Panc1 (cell line): ENCODE data around the gene TSC22D3. TPM values are rescaled to one million over a fixed set of nuclear protein-coding genes. Genes with fewer than 3 reads are reported as not detected.
A peak's percentile ranks its signal among the peaks of the same experiment; 100 is the strongest.

Experiments
- ATAC-seq: fragments of 200-7000 bp; cut with Tn5 transposase; 2 replicates; pipeline ENCODE4 v1.9.1; 2020; ENCODE audit warnings: mild to moderate bottlenecking, moderate library complexity
- BruUV-seq: library from RNA; stranded (reverse); fragments of 400-500 nt; replicated peaks from 2 replicates; lab custom pipeline; 2021; lab: Mats Ljungman, UMichigan
- CTCF ChIA-PET: fragments of 300-600 bp; sonication (Branson Sonifier 250); formaldehyde crosslinking; loops from one replicate; lab custom pipeline; 2022; ENCODE audit warnings: antibody characterized with exemption; lab: Charles Lee
- POLR2A ChIA-PET: fragments of 300-600 bp; sonication (Branson Sonifier 250); formaldehyde crosslinking; loops from one replicate; lab custom pipeline; 2022; ENCODE audit warnings: antibody characterized with exemption; lab: Charles Lee
- DNase-seq: peaks from one replicate; pipeline ENCODE4 v3.0.0-alpha.2; 2010; ENCODE audit warnings: low read depth, low spot score
- H3K27ac ChIP-seq: 2 replicates; pipeline ENCODE4 v1.5.1; 2011; ENCODE audit warnings: mild to moderate bottlenecking, low read length, inconsistent platforms
- H3K27me3 ChIP-seq: fragments of 200-500 bp; sonication (Bioruptor generic); 2 replicates; pipeline ENCODE4 v1.6.0; 2014; ENCODE audit warnings: low read length, inconsistent platforms; ENCODE audit not compliant: control insufficient read depth, insufficient read depth
- H3K36me3 ChIP-seq: fragments of 200-500 bp; sonication (Bioruptor generic); 2 replicates; pipeline ENCODE4 v1.5.1; 2014; ENCODE audit warnings: inconsistent platforms, mild to moderate bottlenecking, low read length, moderate library complexity; ENCODE audit not compliant: control insufficient read depth, insufficient read depth
- H3K4me1 ChIP-seq: 2 replicates; pipeline ENCODE4 v1.5.1; 2011; ENCODE audit warnings: inconsistent platforms, mild to moderate bottlenecking, low read length, moderate library complexity; ENCODE audit not compliant: control insufficient read depth, insufficient read depth
- H3K4me3 ChIP-seq, 2 experiments: 2 replicates each; pipeline ENCODE4 v1.5.1; 2011 to 2012; ENCODE audit warnings: low read depth in 2 of 2, low read length in 2 of 2, mild to moderate bottlenecking in 2 of 2, inconsistent platforms in 1 of 2, moderate library complexity in 1 of 2
- H3K9me3 ChIP-seq: fragments of 200-500 bp; sonication (Bioruptor generic); 2 replicates; pipeline ENCODE4 v1.5.1; 2014; ENCODE audit warnings: low read depth, mild to moderate bottlenecking, inconsistent platforms, low read length, moderate library complexity; ENCODE audit not compliant: control insufficient read depth, insufficient read depth
- POLR2AphosphoS5 ChIP-seq: IDR thresholded peaks from 2 replicates; pipeline ENCODE4 v1.6.1; 2012; ENCODE audit warnings: mild to moderate bottlenecking, low read depth, low read length, moderate library complexity
- SIN3A ChIP-seq: IDR thresholded peaks from 2 replicates; pipeline ENCODE4 v1.6.1; 2012; ENCODE audit warnings: low read depth, mild to moderate bottlenecking, low read length, moderate library complexity, borderline replicate concordance; ENCODE audit not compliant: insufficient read depth
- TCF7L2 ChIP-seq: IDR thresholded peaks from 2 replicates; pipeline ENCODE4 v1.6.1; 2011; ENCODE audit warnings: mild to moderate bottlenecking, low read depth, low read length, inconsistent platforms
- in situ Hi-C: cut with HindIII; loops from 2 replicates; pipeline ENCODE4 v1.10.0; 2016; ENCODE audit warnings: low sequenced_read_pairs, low pct_unique_long_range_greater_than_20kb
- intact Hi-C: fragments of 100-400 bp; cut with micrococcal nuclease; formaldehyde crosslinking; loops from one replicate; pipeline ENCODE4 v1.10.0; 2022; ENCODE audit not compliant: unreplicated experiment
- total RNA-seq: library from RNA; stranded (reverse); gene quantifications from one replicate; pipeline ENCODE4 v1.2.1, GENCODE V29; 2021; ENCODE audit not compliant: unreplicated experiment
- TF ChIP-seq, protein P1 (sequence below): fragments of 450-650 bp; IDR thresholded peaks from 2 replicates; pipeline ENCODE4 v1.5.1; 2017; ENCODE audit warnings: mild to moderate bottlenecking
- TF ChIP-seq, protein P2 (sequence below), 2 experiments: IDR thresholded peaks; 2 replicates each; pipeline ENCODE4 v1.6.1; 2011 to 2012; ENCODE audit warnings: low read depth in 2 of 2, control low read depth in 1 of 2, low read length in 1 of 2, mild to moderate bottlenecking in 1 of 2, moderate library complexity in 1 of 2; ENCODE audit not compliant: insufficient read depth in 1 of 2

TSC22D3 gene
- total RNA-seq, 1 experiment from 2014 or later: 7.2 TPM

DNA sequence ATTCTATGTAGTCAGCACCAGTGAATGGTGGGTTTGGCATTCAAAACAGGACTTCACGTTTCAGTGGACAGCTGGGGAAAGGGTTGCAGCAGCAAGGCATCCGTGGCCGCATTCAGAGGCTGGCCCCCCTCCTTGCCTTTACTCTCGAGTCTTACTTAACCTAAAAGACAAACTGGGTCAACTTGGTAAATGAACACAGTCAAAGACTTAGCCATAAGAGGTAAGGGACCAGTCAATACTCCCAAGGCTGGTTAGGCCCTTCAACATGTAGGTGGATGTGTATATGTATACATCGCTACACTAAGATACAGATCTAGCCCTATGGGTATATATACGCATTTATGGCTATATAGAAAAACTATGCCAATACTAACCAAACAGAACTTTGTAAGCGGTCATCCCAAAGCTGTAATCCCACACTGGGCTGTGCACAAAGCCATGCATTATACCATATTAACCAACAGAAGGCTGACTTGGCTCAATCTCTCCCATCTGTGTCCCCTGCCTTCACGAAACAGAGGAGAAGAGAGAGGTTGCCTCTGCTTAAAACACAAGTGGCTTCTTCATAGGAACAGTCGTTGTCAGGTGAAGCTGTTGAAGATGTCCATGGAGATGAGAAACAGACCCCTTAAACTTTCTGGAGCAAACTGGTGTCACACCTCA lies 61.9 kb downstream of the TSC22D3 start:
- ChIA-PET CTCF (no interaction called here), POLR2A (no interaction called here)
- in situ Hi-C loops (no loop called here), intact Hi-C loops (no loop called here)
- TF ChIP-seq TCF7L2 (no peak), POLR2AphosphoS5 (no peak), SIN3A (no peak)
- TF ChIP-seq, protein P1, sequence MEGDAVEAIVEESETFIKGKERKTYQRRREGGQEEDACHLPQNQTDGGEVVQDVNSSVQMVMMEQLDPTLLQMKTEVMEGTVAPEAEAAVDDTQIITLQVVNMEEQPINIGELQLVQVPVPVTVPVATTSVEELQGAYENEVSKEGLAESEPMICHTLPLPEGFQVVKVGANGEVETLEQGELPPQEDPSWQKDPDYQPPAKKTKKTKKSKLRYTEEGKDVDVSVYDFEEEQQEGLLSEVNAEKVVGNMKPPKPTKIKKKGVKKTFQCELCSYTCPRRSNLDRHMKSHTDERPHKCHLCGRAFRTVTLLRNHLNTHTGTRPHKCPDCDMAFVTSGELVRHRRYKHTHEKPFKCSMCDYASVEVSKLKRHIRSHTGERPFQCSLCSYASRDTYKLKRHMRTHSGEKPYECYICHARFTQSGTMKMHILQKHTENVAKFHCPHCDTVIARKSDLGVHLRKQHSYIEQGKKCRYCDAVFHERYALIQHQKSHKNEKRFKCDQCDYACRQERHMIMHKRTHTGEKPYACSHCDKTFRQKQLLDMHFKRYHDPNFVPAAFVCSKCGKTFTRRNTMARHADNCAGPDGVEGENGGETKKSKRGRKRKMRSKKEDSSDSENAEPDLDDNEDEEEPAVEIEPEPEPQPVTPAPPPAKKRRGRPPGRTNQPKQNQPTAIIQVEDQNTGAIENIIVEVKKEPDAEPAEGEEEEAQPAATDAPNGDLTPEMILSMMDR: no peak
- TF ChIP-seq, protein P2, sequence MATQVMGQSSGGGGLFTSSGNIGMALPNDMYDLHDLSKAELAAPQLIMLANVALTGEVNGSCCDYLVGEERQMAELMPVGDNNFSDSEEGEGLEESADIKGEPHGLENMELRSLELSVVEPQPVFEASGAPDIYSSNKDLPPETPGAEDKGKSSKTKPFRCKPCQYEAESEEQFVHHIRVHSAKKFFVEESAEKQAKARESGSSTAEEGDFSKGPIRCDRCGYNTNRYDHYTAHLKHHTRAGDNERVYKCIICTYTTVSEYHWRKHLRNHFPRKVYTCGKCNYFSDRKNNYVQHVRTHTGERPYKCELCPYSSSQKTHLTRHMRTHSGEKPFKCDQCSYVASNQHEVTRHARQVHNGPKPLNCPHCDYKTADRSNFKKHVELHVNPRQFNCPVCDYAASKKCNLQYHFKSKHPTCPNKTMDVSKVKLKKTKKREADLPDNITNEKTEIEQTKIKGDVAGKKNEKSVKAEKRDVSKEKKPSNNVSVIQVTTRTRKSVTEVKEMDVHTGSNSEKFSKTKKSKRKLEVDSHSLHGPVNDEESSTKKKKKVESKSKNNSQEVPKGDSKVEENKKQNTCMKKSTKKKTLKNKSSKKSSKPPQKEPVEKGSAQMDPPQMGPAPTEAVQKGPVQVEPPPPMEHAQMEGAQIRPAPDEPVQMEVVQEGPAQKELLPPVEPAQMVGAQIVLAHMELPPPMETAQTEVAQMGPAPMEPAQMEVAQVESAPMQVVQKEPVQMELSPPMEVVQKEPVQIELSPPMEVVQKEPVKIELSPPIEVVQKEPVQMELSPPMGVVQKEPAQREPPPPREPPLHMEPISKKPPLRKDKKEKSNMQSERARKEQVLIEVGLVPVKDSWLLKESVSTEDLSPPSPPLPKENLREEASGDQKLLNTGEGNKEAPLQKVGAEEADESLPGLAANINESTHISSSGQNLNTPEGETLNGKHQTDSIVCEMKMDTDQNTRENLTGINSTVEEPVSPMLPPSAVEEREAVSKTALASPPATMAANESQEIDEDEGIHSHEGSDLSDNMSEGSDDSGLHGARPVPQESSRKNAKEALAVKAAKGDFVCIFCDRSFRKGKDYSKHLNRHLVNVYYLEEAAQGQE (IDR thresholded peaks at IDR 0.05; ENCODE audit: insufficient read depth in 1 of 2, low read depth in 2 of 2, low read length in 1 of 2): no peak
- no peak for DNase-seq
- Histone ChIP-seq H3K27ac (no peak overlapping the region), H3K9me3 (no peaks in the 10 kb centered on the region), H3K4me1 (peaks cover 8% of the 10 kb centered on the region; the same call in 1 of the 2 replicates), H3K4me3 (no peak overlapping the region), H3K36me3 (no peaks in the 10 kb centered on the region), H3K27me3 (no peaks in the 10 kb centered on the region)
- BruUV-seq: TSS peak; percentile 63
- no peak for ATAC-seq

DNA sequence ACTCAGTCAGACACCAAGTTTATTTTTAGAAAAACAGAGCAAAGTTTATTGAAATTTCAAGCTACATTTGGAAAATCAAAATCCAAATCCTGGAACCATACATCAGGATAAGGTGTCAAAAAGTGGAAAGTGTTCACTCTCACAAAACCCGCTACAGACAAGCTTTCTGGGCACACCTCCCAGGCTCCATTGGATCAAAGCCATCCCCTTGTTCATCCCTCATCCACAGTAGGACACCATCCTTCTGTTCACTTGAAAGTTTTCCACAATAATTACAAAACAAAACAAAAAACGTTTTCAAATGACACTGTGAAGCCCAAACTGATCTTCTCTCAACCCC lies 62.4 kb downstream of the TSC22D3 start:
- Histone ChIP-seq H3K27me3 (no peaks in the 10 kb centered on the region), H3K27ac (no peak overlapping the region), H3K4me1 (peaks cover 8% of the 10 kb centered on the region; the same call in 1 of the 2 replicates), H3K36me3 (no peaks in the 10 kb centered on the region), H3K9me3 (no peaks in the 10 kb centered on the region), H3K4me3 (no peak overlapping the region)
- BruUV-seq: no TSS peak
- TF ChIP-seq, protein P1: no peak
- TF ChIP-seq TCF7L2: no peak
- TF ChIP-seq, protein P2 (IDR thresholded peaks at IDR 0.05; ENCODE audit: insufficient read depth in 1 of 2, low read depth in 2 of 2, low read length in 1 of 2): no peak
- TF ChIP-seq SIN3A: no peak
- no peak for TF ChIP-seq POLR2AphosphoS5
- ChIA-PET POLR2A (no interaction called here), CTCF (no interaction called here)
- ATAC-seq: no peak
- in situ Hi-C loops (no loop called here), intact Hi-C loops (no loop called here)
- no peak for DNase-seq
